Measurements from ENCODE around the gene SPDEF. TPM values are rescaled to one million over a fixed set of nuclear protein-coding genes. Genes with fewer than 3 reads are reported as not detected.

Gene SPDEF
- total RNA-seq, 4 donors from 2014 or later = 9.1 to 47.9 (median 28.7) TPM

DNA sequence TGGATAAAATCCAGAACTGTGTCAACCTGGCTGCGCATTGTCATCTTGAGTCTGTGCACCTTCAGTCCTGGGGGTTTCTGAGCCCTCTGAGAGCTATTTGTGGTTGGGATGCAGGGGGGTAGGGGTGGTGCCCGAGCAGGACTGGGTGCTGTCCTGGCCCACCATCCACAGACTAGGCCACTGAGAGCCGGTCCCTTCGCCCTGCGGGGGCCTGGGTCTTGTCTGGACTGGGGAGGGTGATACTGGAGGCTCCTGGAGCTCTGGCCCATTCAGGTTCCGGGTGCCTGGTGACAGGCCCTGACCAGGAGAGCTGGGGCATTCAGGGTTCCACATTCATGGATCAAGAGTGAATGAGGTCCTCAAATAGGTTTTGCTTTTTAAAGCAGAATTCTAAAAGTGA lies 20.9 kb downstream of the SPDEF start:
- no peak for DNase-seq (ENCODE audit: low spot score in 2 of 2)
- WGBS, 2 donors = 92 to 100% methylated on average over 2 to 6 of the region's 6 CpGs
- intact Hi-C loops (cut with DNase I; ENCODE audit: low total_unique reads) = loop anchor here (10.0 kb wide), 1 partner anchor 70 kb away; no protein-coding TSS in a partner anchor
- no peak overlapping the region for H3K4me3 ChIP-seq (ENCODE audit: low read depth, poor library complexity, severe bottlenecking)
- TF ChIP-seq POLR2A (IDR thresholded peaks at IDR 0.05) = no peak
- TF ChIP-seq, protein P1, sequence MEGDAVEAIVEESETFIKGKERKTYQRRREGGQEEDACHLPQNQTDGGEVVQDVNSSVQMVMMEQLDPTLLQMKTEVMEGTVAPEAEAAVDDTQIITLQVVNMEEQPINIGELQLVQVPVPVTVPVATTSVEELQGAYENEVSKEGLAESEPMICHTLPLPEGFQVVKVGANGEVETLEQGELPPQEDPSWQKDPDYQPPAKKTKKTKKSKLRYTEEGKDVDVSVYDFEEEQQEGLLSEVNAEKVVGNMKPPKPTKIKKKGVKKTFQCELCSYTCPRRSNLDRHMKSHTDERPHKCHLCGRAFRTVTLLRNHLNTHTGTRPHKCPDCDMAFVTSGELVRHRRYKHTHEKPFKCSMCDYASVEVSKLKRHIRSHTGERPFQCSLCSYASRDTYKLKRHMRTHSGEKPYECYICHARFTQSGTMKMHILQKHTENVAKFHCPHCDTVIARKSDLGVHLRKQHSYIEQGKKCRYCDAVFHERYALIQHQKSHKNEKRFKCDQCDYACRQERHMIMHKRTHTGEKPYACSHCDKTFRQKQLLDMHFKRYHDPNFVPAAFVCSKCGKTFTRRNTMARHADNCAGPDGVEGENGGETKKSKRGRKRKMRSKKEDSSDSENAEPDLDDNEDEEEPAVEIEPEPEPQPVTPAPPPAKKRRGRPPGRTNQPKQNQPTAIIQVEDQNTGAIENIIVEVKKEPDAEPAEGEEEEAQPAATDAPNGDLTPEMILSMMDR (IDR thresholded peaks at IDR 0.05) = no peak

DNA sequence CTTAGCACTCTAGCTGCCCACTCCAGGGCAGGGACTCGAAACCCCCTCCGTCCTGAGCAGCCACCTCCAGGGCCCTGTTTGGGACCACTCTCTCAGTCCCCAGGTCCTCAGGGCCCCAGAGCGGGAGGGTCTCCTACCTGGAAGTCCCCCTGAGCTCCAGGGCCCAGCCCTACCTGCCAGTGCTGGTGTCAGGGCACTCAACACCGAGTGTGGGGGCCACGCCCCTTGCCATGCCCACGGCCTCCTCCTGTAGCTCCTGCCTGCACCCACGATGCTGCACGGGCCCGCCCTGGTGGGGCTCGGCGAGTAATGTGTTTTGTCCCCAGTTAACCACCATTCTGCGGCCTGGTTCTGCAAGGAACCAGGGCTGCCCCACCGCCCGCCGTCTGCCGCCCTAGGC lies 21.5 kb downstream of the SPDEF start:
- intact Hi-C loops (cut with DNase I; ENCODE audit: low total_unique reads) = loop anchor here (10.0 kb wide), 1 partner anchor 70 kb away; no protein-coding TSS in a partner anchor
- no peak overlapping the region for H3K4me3 ChIP-seq (ENCODE audit: low read depth, poor library complexity, severe bottlenecking)
- TF ChIP-seq, protein P1 (IDR thresholded peaks at IDR 0.05) = no peak
- TF ChIP-seq POLR2A (IDR thresholded peaks at IDR 0.05) = no peak
- WGBS, 2 donors = 83 to 84% methylated on average over 13 to 15 of the region's 16 CpGs
- DNase-seq (ENCODE audit: low spot score in 2 of 2) = no peak

DNA sequence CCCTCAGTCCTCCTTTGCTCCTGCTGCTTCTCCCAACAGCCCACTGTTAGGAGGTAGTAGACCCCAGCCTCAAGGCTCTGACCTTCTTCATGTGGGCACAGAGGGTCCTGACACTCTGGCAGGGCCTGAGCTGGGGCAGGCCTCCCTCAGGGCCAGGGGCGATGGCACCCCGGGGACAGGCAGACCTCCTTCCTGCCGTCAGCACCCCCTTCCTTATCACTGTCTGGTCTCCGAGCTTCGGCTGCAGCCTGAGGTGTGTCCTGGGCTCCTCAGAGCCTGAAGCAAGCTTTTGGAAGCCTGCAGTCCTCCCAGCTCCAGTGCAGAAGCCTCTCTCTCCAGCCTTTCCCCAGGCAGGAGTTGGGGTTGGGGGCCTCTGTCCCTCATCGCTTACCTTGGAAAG lies 22.0 kb downstream of the SPDEF start:
- DNase-seq (ENCODE audit: low spot score in 2 of 2) = no peak
- H3K4me3 ChIP-seq (ENCODE audit: low read depth, poor library complexity, severe bottlenecking) = no peak overlapping the region
- no peak for TF ChIP-seq POLR2A (IDR thresholded peaks at IDR 0.05)
- 87 to 93% methylated on average over 6 of the region's 6 CpGs for WGBS, 2 donors
- intact Hi-C loops (cut with DNase I; ENCODE audit: low total_unique reads) = loop anchor here (10.0 kb wide), 1 partner anchor 71 kb away; no protein-coding TSS in a partner anchor

DNA sequence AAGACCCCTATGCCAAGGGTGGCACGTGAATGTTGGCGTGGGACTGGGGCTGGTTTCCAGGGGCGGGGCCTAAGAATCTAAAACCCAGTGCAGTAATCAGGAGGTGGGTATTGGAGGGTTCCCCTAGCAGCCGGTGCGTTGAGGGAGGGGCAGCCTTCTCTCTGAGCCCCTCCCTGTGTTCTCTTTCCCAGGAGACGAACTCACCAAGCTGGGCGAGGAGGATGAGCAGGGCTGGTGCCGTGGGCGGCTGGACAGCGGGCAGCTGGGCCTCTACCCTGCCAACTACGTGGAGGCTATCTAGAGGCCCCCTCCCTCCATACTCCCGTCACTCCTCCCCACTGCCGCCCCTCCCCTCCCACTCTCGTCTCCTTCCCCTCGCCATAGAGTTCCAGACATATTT lies 23.9 kb downstream of the SPDEF start:
- H3K4me3 ChIP-seq (ENCODE audit: low read depth, poor library complexity, severe bottlenecking) = no peak overlapping the region
- DNase-seq (ENCODE audit: low spot score in 2 of 2) = no peak
- WGBS, 2 donors = 61 to 66% methylated on average over 15 of the region's 15 CpGs
- TF ChIP-seq, protein P1 (IDR thresholded peaks at IDR 0.05) = no peak
- no peak for TF ChIP-seq POLR2A (IDR thresholded peaks at IDR 0.05)
- intact Hi-C loops (cut with DNase I; ENCODE audit: low total_unique reads) = loop anchor here (10.0 kb wide), 1 partner anchor 73 kb away; no protein-coding TSS in a partner anchor

DNA sequence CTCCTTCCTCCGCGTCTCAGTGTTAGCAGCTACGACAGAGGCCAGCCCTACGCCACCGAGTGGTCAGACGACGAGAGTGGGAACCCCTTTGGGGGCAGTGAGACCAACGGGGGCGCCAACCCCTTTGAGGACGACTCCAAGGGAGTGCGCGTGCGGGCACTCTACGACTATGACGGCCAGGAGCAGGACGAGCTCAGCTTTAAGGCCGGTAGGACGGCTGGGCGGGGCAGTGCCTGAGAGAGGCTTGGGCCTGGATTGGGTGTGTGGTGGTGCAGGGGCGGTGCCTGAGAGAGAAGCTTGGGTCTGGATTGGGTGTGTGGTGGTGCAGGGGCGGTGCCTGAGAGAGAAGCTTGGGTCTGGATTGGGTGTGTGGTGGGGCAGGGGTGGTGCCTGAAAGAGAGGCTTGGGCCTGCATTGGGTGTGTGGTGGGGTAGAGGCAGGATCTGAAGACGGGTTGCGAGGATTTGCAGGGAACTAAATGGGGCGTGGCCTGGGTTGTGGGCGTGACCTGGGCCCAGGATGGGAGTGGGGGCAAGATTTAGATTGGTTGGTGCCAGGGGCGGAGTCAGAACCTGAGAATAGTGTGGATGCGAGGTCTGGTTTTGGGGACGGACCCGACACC lies 24.4 kb downstream of the SPDEF start:
- TF ChIP-seq, protein P1 (IDR thresholded peaks at IDR 0.05) = no peak
- no peak for TF ChIP-seq POLR2A (IDR thresholded peaks at IDR 0.05)
- 60 to 80% methylated on average over 29 of the region's 29 CpGs for WGBS, 2 donors
- intact Hi-C loops (cut with DNase I; ENCODE audit: low total_unique reads) = loop anchor here (10.0 kb wide), 1 partner anchor 73 kb away; no protein-coding TSS in a partner anchor
- no peak overlapping the region for H3K4me3 ChIP-seq (ENCODE audit: low read depth, poor library complexity, severe bottlenecking)
- DNase-seq (ENCODE audit: low spot score in 2 of 2) = peak in 1 of 2 donors; percentile 46

DNA sequence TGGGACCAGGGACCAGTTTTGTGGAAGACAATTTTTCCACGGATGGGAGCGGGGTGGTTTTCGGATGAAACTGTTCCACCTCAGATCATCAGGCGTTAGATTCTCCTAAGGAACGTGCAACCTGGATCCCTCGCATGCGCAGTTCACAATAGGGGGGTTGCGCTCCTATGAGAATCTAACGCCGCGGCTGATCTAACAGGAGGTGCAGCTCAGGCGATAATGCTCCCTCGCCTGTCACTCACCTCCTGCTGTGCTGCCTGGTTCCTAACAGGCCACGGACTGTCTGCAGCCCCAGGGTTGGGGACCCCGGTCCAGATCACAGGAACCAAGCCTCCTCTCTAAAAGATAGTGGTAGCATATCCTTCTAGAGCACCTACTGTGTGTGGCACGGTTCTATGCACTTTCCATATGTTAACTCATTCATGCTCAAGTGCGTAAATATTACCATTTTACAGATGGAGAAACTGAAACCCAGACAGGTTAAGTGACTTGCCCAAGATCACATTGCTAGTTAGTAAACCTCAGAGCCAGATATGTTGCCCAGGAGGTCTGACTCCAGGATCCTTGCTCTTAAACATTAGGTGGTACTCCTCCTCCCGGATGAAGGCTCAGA lies 25.3 kb downstream of the SPDEF start:
- TF ChIP-seq POLR2A (IDR thresholded peaks at IDR 0.05) = no peak
- TF ChIP-seq, protein P1 (IDR thresholded peaks at IDR 0.05) = no peak
- H3K4me3 ChIP-seq (ENCODE audit: low read depth, poor library complexity, severe bottlenecking) = no peak overlapping the region
- intact Hi-C loops (cut with DNase I; ENCODE audit: low total_unique reads) = loop anchor here (10.0 kb wide), 1 partner anchor 74 kb away; no protein-coding TSS in a partner anchor
- no peak for DNase-seq (ENCODE audit: low spot score in 2 of 2)
- 91 to 92% methylated on average over 18 of the region's 18 CpGs for WGBS, 2 donors

All from lower leg skin (tissue), 4 donors.